NCI-H1105 (cell line): Measurements from ENCODE around the gene RPS19.

Source experiments
- DNase-seq: peaks from one replicate; lab custom pipeline; 2025; lab: John Stamatoyannopoulos, UW

Gene RPS19

DNA sequence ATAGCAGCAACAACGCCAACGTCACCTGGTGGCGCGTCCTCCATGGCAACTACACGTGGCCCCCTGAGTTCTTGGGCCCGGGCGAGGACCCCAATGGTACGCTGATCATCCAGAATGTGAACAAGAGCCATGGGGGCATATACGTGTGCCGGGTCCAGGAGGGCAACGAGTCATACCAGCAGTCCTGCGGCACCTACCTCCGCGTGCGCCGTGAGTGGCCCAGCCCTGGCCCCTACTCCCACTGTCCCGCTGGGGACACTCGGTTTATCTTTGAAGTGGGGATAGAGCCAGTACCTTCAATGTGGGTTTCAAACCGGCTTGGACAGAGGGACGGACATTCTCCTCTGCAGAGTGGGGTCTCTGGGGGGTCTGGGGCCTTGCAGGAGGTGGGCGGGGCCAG, 19.0 kb downstream of the RPS19 start:
- DNase-seq: no peak

DNA sequence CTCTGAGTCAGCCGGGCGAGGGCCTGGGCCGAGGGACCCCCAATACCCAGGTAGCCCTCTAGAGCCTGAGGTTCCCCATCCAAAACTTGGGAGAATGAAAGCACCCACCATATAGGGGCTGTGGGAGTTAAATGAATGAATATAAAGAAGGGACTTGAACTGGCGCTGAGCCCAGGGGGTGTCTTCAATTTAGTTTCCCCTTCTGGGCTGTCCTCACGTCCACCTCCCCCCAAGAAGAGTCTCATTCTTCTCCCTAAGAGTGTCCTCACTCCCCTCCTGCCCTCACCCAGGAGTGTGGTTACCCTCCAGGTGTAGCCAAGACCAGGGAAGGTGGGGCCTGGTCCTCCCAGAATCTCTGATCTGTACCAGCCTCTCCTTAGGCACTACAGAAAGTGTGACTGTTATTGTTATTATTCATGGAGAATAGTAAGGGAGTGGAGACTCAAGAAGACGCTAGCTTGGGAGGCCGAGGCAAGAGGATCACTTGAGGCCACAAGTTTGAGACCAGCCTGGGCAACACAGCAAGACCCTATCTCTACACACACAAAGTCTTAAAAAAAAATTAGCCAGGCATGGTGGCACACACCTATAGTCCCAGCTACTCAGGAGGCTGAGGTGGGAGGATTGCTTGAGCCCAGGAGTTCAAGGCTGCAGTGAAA, 19.7 kb downstream of the RPS19 start:
- no peak for DNase-seq

DNA sequence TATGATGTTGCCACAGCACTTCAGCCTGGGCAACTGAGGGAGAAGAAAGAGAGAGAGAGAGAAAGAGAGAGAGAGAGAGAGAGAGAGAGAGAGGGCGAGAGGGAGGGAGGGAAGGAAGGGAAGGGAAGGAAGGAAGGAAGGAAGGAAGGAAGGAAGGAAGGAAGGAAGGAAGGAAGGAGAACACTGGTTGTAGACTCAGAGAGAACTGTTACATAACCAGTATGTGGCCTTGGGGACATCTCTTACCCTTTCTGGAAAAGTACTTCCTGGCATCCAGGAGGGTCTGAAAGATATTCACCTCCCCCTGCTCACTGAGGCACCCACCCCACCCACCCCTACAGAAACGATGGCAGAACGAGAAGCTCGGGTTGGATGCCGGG, 20.3 kb downstream of the RPS19 start:
- no peak for DNase-seq

DNA sequence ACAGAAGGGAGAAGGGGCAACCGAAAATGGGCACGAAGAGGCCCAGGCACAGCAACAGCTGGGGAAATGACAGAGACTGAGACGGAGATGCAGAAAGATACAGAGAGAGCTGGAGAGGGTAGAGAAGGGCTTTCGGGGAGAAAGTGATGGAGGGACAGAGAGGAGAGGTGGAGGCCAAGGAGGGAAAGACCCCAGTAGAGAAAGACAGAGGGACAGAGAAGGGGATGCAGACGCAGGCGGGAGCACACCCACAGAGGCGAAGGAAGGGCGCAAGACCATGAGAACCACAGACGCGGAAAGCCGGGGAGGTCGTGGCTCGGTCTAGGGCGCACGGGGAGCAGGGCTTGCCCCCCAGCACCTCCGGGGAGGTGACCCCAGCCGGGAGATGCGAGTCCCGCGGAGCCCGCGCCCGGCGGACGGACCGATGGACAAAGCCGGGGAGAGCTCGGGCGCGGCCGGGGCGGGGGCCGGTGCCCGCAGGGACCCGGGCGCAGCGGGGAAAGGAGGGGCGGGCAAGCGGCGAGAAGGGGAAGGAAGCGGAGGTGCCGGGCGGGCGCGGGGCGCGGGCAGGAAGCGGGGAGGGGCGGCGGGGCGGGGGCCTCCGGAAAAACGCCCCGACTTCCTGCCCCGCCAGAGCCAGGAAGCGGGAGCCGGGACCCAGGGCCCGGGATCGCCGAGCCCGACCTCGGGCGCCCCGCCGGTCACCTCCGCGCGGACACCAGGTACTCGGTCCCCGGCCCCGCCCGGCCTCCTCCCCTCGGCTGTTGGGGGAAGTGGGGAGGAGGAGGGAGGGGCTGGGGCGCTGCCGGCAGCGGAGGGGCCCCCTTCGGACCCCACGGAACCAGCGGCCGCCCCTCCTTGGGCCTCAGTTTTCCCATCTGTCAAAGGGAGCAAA, 22.8 kb downstream of the RPS19 start, which contains the start of gene ARHGEF1:
TSS of gene ARHGEF1 (plus strand) at position 617 of the 895 bp plus-strand sequence. CDS start 4,899 bp downstream, outside the sequence.
- DNase-seq: no peak

DNA sequence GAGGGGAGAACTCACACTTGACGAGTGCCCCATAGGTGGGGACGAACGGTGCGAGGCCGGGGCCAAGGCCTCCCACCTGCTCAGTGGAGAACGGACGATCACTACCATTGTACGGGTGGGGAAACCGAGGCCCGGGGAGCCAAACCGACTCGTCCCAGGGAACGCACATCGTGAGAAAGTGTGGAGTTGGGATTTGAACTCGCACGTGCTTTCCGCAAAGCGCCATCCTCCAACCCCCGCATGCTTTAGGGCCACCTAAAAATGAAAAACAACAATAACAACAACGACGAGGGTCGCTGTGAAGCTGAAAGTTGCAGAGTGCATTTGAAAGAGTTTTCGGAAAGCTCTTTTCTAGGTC, 23.4 kb downstream of the RPS19 start:
- no peak for DNase-seq

DNA sequence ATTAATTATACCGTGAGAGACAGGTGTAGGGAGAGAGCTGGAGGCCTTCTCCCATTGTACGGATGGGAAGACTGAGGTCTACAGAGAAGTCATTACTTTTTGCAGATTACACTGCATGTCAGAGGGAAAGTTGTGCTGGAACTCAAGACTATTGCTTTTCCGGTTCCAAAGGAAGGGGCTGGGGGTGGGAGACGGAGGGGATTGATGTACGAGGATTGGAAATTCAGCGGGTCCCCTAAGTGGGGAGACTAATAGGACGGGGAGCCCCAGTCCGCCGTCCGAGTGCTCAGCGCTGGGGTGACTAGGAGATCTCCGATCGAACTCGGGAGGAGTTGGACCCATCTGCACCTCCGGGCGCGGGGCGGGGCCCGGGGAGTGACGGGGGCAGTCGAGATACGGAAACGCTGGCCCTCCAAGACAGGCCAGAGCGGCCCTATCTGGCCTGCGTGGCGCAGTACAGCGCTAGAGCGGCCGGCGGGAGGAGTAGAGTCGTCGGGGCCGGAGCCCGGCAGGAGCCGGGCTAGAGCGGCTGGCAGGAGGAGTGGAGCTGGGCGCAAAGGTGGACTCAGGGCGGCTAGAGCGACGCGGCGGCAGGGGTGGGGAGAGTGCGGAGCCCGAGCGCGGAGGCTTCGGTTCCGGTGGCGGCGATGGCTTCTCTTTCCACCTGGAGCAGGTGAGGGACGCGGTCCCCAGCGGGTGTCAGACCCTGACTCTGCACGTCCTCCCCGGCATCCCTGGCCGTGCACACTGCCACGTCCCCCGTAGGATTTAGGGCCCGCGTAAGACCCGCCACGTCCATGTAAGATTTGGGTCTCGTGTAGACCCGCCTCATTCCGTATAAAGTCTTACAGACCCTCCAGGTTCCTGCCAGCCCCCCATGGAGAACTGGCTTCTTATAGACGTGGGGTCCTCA, 24.0 kb downstream of the RPS19 start:
- peak; percentile 97 for DNase-seq

DNA sequence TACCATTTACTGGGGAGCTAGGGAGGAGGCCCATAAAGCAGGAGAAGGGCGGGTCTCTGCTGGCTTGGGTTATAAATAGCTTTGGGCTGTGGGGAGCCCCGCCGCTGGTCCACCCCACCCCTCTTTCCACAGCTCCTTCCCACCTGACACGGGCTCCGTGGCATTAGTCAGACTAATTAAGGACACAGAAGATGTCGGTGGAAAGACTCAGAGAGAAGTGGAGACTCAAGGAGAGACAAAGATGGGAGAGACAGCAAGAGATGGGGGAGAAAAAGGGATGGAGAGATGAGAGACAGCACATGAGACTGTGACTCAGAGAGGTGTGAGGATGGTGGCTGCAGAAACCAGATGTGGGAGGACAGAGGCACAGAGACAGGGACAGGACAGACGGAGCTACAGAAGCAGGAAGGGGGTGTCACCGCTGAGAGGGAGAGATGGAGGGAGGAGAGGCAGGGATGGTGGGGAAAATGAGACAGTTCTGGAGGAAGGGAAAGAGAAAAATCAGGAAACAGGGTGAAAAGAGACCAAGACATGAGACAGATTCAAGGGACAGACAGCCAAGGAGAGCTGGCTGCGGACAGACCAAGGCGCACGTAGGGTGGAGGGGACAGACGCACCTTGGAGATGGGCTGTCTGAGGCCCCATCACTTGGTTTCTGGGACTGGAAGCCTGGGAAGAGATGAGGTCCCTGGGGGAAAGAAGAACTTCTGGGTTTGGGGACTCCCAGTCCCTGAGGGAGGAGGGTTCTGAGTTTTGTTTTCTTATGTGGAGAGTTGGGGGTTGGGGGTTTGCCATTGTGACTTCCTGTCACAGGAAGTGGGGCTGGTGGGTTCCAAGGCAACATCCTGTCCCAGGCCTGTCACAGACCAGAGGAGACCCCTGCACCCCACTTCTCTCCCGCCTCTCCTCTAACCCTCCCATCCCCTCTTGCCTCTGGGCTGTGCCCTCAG, 27.0 kb downstream of the RPS19 start:
- no peak for DNase-seq

DNA sequence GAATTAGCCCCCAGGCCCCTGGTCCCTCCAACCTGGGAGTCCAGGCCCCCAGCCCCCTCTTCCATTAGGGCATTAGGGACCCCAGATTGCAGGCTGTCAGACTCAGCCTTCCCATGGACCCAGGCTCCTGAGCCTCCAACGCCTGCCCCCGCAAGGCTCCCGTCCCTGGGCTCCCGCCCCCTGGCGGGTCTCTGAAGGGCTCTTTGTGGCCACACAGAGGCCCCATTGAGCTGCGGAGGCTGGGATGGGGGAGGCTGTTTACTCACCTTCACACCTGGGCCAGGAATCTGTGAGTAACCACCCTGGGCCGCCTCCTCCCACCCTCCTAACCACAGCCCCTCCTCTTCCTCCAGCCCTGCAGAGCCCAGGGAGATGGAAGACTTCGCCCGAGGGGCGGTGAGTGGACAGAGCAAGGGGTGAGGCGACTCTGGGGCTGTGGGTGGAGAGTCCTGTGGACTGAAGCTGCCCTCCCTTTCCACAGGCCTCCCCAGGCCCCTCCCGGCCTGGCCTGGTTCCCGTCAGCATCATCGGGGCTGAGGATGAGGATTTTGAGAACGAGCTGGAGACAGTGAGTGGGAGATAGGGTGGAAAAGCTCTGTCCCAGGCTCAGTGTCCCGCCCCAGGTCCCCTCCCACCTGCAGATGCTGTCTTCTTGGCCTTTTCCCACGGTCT, 27.8 kb downstream of the RPS19 start:
- DNase-seq: no peak

DNA sequence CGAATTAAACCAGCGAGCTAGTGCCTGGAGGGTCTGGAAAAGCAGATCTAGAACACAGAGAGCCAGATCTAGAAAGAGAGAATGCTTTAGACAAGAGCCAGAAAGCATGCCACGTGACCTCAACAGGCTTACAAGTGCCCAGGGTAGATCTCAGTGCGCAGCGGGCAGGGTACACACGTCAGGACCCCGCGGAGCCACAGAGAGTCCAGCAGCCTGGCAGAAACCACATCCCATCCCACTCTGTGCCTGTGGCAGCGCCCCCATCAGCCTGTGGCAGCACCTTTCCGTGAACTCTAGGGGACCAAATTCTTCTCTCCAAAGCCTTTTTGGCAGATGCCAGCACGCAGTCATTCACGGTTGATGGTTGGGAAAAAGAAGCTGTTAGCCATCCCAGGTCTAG, 28.9 kb downstream of the RPS19 start:
- no peak for DNase-seq

DNA sequence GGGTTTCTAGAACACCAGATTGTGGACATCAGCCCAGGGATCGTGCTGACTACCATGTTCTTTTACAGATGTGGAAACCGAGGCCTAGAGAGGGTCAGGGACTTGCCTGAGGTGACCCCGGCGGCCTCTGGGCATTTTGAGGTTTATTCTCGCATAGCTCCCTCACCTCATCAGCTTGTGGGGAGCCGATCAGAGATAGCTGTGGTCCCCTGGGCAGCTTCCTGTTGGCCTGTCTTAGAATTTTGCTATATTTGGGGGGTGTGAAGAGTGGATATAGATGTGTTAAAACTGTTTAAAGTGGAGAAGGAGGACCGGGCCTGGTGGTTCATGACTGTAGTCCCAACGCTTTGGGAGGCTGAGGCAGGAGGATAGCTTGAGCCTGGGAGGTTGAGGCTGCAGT, 29.8 kb downstream of the RPS19 start:
- DNase-seq: no peak

DNA sequence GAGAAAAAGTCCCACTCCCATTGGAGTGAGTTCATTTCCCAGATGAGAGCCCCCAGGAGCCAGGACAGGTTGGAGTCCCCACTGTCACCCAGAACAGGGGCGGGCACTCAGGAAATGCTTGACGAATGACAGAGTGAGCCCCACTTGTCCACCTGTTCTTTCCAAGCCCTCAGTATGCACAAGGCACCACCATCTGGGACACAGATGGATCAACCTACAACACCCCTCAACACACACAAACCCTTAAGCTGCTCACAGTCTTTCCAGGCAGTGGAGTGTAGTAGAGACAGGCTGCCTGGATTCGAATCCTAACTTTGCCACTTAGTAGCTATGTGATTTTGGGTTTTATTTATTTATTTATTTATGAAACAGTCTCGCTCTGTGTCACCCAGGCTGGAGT, 30.9 kb downstream of the RPS19 start:
- DNase-seq: no peak

DNA sequence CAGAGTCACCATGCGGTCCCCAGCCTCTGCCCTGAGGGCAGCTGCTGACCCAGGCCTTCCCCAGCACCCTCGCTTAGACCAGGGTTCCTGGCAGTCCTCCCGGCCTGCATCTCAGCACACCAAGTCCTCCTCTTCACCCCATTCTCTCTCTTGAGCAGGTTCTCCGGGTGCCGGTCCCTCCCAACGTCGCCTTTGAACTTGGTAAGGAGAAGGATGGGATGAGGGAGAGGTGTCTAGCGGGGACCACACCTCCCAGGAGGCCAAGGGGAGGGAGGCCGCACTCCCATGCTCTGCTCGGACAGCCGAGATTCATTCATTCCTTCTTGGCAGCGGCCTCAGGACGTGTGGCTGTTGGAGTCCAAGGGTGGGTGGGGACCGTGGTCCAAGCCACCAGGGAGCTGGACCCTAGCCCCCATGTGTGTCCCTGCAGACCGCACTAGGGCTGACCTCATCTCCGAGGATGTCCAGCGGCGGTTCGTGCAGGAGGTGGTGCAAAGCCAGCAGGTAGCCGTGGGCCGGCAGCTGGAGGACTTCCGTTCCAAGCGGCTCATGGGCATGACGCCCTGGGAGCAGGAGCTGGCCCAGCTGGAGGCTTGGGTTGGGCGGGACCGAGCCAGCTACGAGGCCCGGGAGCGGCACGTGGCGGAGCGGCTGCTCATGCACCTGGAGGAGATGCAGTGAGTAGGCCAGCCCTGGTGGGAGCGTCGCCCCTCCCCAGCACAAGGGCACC, 32.3 kb downstream of the RPS19 start:
- no peak for DNase-seq

DNA sequence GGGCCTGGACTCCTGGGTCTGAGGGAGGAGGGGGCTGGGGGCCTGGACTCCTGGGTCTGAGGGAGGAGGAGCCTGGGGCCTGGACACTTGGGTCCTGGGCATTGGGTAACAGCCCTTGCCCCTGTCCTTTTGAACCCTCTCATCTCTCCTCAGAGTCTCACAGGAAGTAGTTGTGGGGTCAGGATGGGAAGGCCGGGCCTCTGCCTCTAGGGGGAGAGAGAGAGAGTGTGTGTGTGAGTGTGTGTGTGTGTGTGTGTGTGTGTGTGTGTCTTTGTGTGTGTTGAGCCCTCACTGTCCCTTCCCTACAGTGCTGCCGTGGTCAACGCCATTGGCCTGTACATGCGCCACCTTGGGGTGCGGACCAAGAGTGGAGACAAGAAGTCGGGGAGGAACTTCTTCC, 33.8 kb downstream of the RPS19 start:
- DNase-seq: no peak

DNA sequence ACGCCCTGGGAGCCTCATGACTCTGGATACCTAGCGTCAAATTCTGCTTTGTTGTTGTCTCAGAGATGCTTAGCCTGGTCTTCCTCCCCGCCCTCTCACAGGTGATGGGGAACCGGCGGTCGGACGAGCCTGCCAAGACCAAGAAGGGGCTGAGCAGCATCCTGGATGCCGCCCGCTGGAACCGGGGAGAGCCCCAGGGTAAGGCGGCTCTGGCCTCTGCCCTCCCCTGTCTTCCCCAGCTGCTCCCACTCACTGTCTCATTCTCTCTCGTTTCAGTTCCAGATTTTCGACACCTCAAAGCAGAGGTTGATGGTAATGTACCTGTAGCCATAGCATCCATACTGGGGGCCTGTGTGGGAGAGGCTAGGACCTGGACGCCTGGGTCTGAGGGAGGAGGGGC, 34.3 kb downstream of the RPS19 start:
- no peak for DNase-seq

DNA sequence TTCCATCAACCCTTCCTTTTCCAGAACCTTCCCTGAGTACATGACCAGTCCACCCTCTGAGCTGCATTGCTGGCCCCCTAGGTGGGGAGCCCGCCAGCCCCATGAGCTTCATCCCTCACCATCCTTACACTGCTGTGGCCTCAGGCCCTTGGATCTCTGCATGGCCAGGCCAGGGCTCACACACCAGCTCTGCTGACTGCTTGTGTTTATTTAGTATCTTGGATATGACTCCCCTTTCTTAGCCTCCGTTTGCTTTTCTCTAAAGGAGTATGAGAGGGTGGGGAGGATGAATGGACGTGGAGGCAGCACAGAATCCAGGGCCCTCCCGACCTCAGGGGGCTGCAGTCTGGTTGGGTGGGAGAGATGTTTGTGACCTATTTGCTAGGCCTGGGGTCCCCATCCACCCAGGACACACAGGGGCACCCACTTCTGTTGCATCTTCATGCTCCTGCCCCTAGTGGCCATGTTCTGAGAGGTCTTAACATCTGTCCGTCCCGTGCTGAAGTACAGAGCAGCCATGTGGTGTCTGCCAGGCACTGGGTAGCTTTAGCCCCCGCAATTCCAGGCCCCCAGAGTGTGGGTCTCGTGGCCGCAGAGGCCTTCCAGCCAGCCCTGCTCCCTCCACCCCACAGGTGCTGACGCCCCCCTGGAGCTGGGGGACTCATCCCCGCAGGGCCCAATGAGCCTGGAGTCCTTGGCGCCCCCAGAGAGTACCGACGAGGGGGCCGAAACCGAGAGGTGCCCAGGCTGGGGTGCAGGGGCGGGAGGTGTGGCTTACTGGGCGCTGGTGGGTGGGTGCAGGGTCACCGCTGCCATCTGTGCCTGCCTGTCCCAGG, 35.9 kb downstream of the RPS19 start:
- DNase-seq: no peak

DNA sequence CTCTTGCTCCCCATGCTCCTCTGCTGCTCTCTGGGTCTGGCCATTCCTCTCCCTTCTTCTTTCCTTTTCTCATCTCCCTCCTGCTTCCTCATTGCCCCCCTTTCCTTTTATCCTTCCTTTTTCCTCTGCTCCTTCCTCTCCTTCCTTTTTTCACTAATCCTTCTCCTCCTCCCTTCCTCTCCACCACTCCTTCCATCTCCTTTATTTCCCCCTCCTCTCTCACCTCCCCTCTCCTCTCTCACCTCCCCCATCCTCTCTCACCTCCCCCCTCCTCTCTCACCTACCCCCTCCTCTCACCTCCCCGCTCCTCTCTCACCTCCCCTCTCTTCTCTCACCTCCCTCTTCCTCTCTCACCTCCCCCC, 36.5 kb downstream of the RPS19 start:
- no peak for DNase-seq

DNA sequence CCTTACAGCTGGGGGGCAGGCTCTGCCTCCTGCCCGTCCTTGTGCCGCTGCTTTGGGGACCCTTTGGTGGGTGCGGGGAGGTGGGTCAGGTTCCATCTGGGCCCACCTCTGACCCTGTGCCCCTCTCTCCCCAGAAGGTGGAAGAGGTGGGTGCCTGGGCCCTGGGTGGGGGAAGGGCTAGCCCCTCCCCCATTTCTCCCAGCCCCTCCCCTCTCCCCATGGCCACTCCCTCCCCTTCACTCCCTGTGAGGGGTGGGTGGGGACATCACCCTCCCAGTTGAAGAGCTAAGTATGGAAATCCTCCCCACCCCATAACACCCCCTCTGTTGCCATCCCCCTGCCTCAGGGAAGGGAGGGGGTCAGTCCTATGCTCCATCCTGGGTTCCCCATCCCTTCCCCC, 37.1 kb downstream of the RPS19 start:
- no peak for DNase-seq

DNA sequence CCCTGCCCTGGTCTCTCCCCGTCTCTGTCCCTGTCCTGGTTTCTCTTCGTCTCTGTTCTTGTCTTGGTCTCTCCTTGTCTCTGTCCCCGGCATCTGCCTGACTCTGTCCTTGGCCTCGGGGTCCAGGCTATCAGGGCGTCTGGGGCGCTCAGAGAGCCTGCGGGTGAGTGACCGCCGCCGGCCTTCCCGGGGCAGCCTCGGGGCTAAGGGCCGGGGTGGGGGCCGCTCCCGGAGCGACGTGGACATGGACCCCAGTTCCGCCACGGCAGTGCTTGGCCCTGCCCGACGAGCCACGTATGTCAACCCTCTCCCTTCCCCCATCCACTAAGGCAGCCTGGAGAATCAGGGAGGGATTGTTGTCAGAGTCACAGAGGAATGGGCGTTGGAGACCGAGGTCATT, 37.8 kb downstream of the RPS19 start:
- DNase-seq: no peak

DNA sequence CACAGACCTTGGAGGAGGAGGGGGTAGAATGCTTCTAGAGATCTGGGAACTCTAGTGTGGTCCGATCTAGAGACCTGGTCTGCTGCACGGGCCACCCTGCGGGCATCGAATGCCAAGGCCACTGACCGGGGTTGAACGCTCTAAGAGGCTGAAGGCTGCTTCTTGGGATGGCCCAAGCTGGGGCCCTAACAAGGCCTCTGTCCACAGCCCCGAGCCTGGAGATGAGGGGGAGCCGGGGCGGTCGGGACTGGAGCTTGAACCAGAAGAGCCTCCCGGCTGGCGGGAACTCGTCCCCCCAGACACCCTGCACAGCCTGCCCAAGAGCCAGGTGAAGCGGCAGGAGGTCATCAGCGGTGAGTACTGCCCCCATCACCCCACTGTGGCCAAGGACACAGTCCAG, 38.2 kb downstream of the RPS19 start:
- DNase-seq: no peak
